A549 (cell line): ENCODE data around the gene TOGARAM2. TPM values are rescaled to one million over a fixed set of nuclear protein-coding genes. Genes with fewer than 3 reads are reported as not detected.

ENCODE experiments used
- ATAC-seq, 2 experiments: fragments of 200-7000 bp in 1 of 2; fragments of >200 bp in 1 of 2; cut with Nextera tagmentation in 1 of 2; cut with Tn5 transposase in 1 of 2; 3 replicates each; pipeline versions ENCODE4 v1.8.0 to v1.9.1; 2018 to 2020; ENCODE audit warnings: mild to moderate bottlenecking in 1 of 2, moderate library complexity in 1 of 2
- CTCF ChIA-PET: fragments of 300-600 bp; sonication (Branson Sonifier 250); formaldehyde crosslinking; extraction: SDS; loops from one replicate; lab custom pipeline; 2021; ENCODE audit warnings: antibody characterized with exemption, inconsistent platforms; lab: Yijun Ruan, JAX
- POLR2A ChIA-PET: fragments of 350-600 bp; formaldehyde crosslinking; extraction: SDS; loops from one replicate; lab custom pipeline; 2021; ENCODE audit warnings: antibody characterized with exemption, inconsistent platforms; lab: Yijun Ruan, JAX
- DNase-seq, 2 experiments: peaks; one replicate each; pipeline versions ENCODE4 v3.0.0 to v3.0.0-alpha.2; 2011 to 2016; ENCODE audit warnings: low read depth in 1 of 2, low spot score in 1 of 2
- FAIRE-seq: peaks from 2 replicates; lab custom pipeline; 2011; peaks lifted over from hg19 to GRCh38; lab: Jason Lieb, UNC
- H3K27ac ChIP-seq, 2 experiments: fragments of >200 bp; sonication (Bioruptor Twin); formaldehyde crosslinking; 3 replicates each; pipeline ENCODE4 v1.5.1; 2016 to 2017
- H3K4me1 ChIP-seq: fragments of >200 bp; sonication (Bioruptor Twin); formaldehyde crosslinking; 3 replicates; pipeline ENCODE4 v1.6.1; 2016
- H3K4me2 ChIP-seq: fragments of >200 bp; sonication (Bioruptor Twin); formaldehyde crosslinking; 3 replicates; pipeline ENCODE4 v1.6.1; 2016
- H3K4me3 ChIP-seq: fragments of >200 bp; sonication (Bioruptor Twin); formaldehyde crosslinking; 3 replicates; pipeline ENCODE4 v1.5.1; 2016
- H3K9me3 ChIP-seq: fragments of >200 bp; sonication (Bioruptor Twin); formaldehyde crosslinking; 3 replicates; pipeline ENCODE4 v1.6.1; 2016
- BHLHE40 ChIP-seq: IDR thresholded peaks from 2 replicates; pipeline ENCODE4 v1.6.1; 2012; ENCODE audit warnings: low read depth, low read length, inconsistent platforms
- CEBPB ChIP-seq, 2 experiments: fragments of >200 bp in 1 of 2; sonication (Bioruptor Twin) in 1 of 2; formaldehyde crosslinking in 1 of 2; IDR thresholded peaks; 2 replicates each; pipeline ENCODE4 v1.6.1; 2012 to 2016
- CHD4 ChIP-seq: fragments of 200-600 bp; sonication (generic); IDR thresholded peaks from 2 replicates; pipeline ENCODE4 v1.6.1; 2016; ENCODE audit warnings: antibody characterized with exemption, mild to moderate bottlenecking, borderline replicate concordance
- EHMT2 ChIP-seq: fragments of 200-600 bp; sonication (generic); IDR thresholded peaks from 2 replicates; pipeline ENCODE4 v1.6.1; 2016; ENCODE audit warnings: antibody characterized with exemption, low read depth, mild to moderate bottlenecking, moderate library complexity
- EP300 ChIP-seq, 2 experiments: fragments of >200 bp; sonication (Bioruptor Twin); formaldehyde crosslinking; IDR thresholded peaks; 2 replicates in 1 of 2; 3 replicates in 1 of 2; pipeline ENCODE4 v1.6.1; 2016 to 2017
- GATA3 ChIP-seq: IDR thresholded peaks from 2 replicates; pipeline ENCODE4 v1.6.1; 2012; ENCODE audit warnings: borderline replicate concordance
- KDM1A ChIP-seq: fragments of 200-600 bp; sonication (generic); IDR thresholded peaks from 2 replicates; pipeline ENCODE4 v1.6.1; 2016; ENCODE audit warnings: low read depth, mild to moderate bottlenecking
- MAZ ChIP-seq: fragments of 150-350 bp; IDR thresholded peaks from 2 replicates; pipeline ENCODE4 v1.6.1; 2014; ENCODE audit warnings: antibody characterized with exemption, low read depth, low read length, borderline replicate concordance
- NFE2L2 ChIP-seq: fragments of 150-350 bp; conservative IDR thresholded peaks from 2 replicates; pipeline ENCODE4 v1.6.1; 2014; ENCODE audit warnings: low read length
- NR3C1 ChIP-seq: fragments of >200 bp; sonication (Bioruptor Twin); formaldehyde crosslinking; IDR thresholded peaks from 3 replicates; pipeline ENCODE4 v1.6.1; 2017
- RCOR1 ChIP-seq: fragments of 150-350 bp; IDR thresholded peaks from 2 replicates; pipeline ENCODE4 v1.6.1; 2014; ENCODE audit warnings: antibody characterized with exemption, low read length, low read depth
- RFX5 ChIP-seq: fragments of 450-650 bp; IDR thresholded peaks from 2 replicates; pipeline ENCODE4 v1.7.1; 2014; ENCODE audit warnings: antibody characterized with exemption, mild to moderate bottlenecking, moderate library complexity
- SMC3 ChIP-seq: fragments of >200 bp; sonication (Bioruptor Twin); formaldehyde crosslinking; IDR thresholded peaks from 3 replicates; pipeline ENCODE4 v1.6.1; 2018; ENCODE audit warnings: inconsistent platforms
- TP53 ChIP-seq: fragments of 250-450 bp; sonication (Bioruptor Pico); IDR thresholded peaks from 2 replicates; pipeline ENCODE4 v1.5.0; 2021; ENCODE audit warnings: mild to moderate bottlenecking, moderate library complexity
- ZFP36 ChIP-seq: fragments of 450-650 bp; IDR thresholded peaks from 2 replicates; pipeline ENCODE4 v1.6.1; 2014; ENCODE audit warnings: borderline replicate concordance; ENCODE audit not compliant: partially characterized antibody
- ZSCAN20 ChIP-seq: fragments of 250-450 bp; sonication (Bioruptor Pico); IDR thresholded peaks from 2 replicates; pipeline ENCODE4 v1.8.0; 2022; ENCODE audit warnings: mild to moderate bottlenecking, moderate library complexity
- WGBS: methylation state at CpG from one replicate; pipeline ENCODE4 v1.1.6; 2017; ENCODE audit errors: missing lambda C conversion rate; 5-methylcytosine and 5-hydroxymethylcytosine counted together
- polyA plus RNA-seq, 4 experiments: library from polyadenylated mRNA; depleted of rRNA in 3 of 4; stranded (reverse); fragments of >200 nt; fragmentation: RNase III in 1 of 4; extraction: RNeasy Plus Mini Kit Qiagen cat#74134 plus additional on column Dnase treatment in 1 of 4; gene quantifications; 2 replicates in 3 of 4; 3 replicates in 1 of 4; pipeline ENCODE4 v1.2.3, GENCODE V29; 2011 to 2017
- TF ChIP-seq, protein P1 (sequence below): fragments of >200 bp; sonication (Bioruptor Twin); formaldehyde crosslinking; IDR thresholded peaks from 3 replicates; pipeline ENCODE4 v1.5.1; 2016
- TF ChIP-seq, protein P2 (sequence below): fragments of 450-650 bp; IDR thresholded peaks from 2 replicates; pipeline ENCODE4 v1.6.1; 2014; ENCODE audit warnings: antibody characterized with exemption

TOGARAM2 gene
- polyA plus RNA-seq, 2 of the 4 experiments (the other 2 are of a cell fraction), result 0.14 to 0.35 TPM

DNA sequence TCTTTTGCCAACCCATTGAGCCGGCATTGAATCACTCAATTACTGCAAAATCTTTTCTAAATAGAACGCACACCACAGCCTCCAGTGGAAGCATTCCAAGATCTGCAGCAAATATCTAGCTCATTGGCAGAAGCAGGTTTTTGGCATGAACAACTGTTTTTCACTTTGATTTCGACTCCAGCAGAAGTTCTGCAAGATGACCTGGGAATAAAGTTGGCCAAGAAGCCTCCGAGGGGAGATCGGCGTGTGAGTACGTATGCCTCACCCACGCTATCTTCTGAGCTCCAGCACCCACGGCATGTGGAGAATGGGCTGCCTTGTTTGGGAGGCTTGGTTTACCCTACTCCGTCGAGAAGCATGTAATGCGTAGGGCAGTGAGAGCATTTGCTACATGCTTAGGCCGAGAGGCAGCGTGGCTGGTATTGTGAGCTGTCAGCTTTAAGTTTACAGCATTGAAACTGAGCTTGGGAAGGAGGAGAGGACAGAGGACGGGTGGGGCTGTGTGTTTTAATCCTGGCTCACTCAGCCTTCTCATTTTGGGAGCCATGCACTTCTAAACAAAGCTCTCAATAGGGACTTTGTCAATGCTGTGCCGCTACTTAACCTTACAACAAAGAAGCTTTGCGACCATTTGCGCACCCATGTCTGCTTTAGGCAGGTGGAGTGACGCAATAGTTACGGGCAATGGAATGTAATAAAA lies 82.7 kb downstream of the TOGARAM2 start:
- no peak for FAIRE-seq
- TF ChIP-seq CEBPB (IDR thresholded peaks at IDR 0.05), result peak; percentile 29 to 76; a peak in 3 of 4 replicates
- TF ChIP-seq NFE2L2, result no peak
- TF ChIP-seq, all 56 proteins: peak for 1
- 89% methylated on average over 20 of the region's 20 CpGs for WGBS
- ChIA-PET POLR2A (no interaction called here), CTCF (interaction anchor here (0.6 to 2.7 kb wide), 3 partner anchors 11 to 256 kb away, joined by 3 to 19 read pairs (median 4); no protein-coding TSS in a partner anchor)
- H3K4me2 ChIP-seq, result no peak overlapping the region
- no peaks in the 10 kb centered on the region for H3K9me3 ChIP-seq
- no peak for DNase-seq
- H3K27ac ChIP-seq, result no peak overlapping the region
- H3K4me1 ChIP-seq, result no peaks in the 10 kb centered on the region
- no peak for ATAC-seq
- H3K4me3 ChIP-seq, result no peak overlapping the region

DNA sequence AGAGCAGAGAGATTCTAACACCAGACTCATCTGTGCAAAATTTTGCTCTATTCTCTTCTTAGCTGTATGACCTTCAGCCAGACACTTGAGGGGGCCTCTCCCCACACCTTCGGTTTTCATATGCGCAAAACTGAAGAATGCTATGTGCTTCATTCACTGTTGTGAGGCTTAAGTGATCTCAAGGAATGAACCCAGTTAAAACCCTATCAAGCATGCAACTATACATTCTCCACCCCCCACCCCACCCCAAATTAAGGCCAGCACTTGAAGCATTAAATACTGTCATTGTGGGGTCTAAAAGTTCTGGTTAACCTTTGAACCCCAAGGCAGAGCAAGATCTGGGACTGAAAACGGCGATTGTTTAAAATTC lies 83.2 kb downstream of the TOGARAM2 start:
- Histone ChIP-seq H3K27ac (no peak overlapping the region), H3K4me1 (no peaks in the 10 kb centered on the region), H3K9me3 (no peaks in the 10 kb centered on the region), H3K4me3 (no peak overlapping the region), H3K4me2 (no peak overlapping the region)
- ChIA-PET CTCF (interaction anchor here (0.6 to 2.7 kb wide), 2 partner anchors 11 to 257 kb away, joined by 3 to 19 read pairs; no protein-coding TSS in a partner anchor), POLR2A (no interaction called here)
- ATAC-seq, result no peak
- DNase-seq, result no peak
- 91% methylated on average over 4 of the region's 4 CpGs for WGBS
- FAIRE-seq, result no peak
- TF ChIP-seq RCOR1 (no peak), NR3C1 (no peak)

DNA sequence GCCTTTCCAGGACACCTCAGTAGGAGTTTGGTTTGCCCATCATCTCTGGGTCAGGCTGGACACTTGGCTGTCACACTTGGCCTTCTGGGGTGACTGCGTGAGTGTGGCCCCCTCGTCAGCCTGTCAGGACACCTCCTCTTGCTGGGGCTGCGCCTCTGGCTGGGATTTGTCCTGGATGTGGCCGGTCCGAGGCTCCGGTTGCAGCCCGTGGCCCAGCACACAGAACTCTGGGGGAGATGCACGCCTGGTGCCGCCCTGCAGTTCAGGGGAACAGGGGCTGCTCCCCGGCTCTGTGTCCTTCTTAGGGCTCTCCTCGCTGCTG lies 83.6 kb downstream of the TOGARAM2 start:
- no peak; a peak in 1 of 6 replicates for ATAC-seq
- no peak for FAIRE-seq
- Histone ChIP-seq H3K4me1 (no peaks in the 10 kb centered on the region), H3K4me2 (no peak overlapping the region), H3K9me3 (no peaks in the 10 kb centered on the region), H3K27ac (peak overlapping the region in 1 of 2 experiments; percentile 11; a peak in 2 of 6 replicates), H3K4me3 (no peak overlapping the region)
- 78% methylated on average over 11 of the region's 11 CpGs for WGBS
- CTCF ChIA-PET, result interaction anchor here (0.6 kb wide), 1 partner anchor 257 kb away, joined by 3 read pairs; no protein-coding TSS in a partner anchor
- TF ChIP-seq ZFP36 (no peak), KDM1A (no peak), EHMT2 (no peak), TP53 (CRISPR knock-in tag) (no peak), EP300 (IDR thresholded peaks at IDR 0.05) (no peak), SMC3 (no peak), CEBPB (IDR thresholded peaks at IDR 0.05) (no peak), MAZ (no peak), CHD4 (no peak), RFX5 (no peak), BHLHE40 (no peak), GATA3 (no peak), ZSCAN20 (CRISPR knock-in tag) (no peak)
- TF ChIP-seq, protein P1, sequence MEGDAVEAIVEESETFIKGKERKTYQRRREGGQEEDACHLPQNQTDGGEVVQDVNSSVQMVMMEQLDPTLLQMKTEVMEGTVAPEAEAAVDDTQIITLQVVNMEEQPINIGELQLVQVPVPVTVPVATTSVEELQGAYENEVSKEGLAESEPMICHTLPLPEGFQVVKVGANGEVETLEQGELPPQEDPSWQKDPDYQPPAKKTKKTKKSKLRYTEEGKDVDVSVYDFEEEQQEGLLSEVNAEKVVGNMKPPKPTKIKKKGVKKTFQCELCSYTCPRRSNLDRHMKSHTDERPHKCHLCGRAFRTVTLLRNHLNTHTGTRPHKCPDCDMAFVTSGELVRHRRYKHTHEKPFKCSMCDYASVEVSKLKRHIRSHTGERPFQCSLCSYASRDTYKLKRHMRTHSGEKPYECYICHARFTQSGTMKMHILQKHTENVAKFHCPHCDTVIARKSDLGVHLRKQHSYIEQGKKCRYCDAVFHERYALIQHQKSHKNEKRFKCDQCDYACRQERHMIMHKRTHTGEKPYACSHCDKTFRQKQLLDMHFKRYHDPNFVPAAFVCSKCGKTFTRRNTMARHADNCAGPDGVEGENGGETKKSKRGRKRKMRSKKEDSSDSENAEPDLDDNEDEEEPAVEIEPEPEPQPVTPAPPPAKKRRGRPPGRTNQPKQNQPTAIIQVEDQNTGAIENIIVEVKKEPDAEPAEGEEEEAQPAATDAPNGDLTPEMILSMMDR, result no peak
- TF ChIP-seq, protein P2, sequence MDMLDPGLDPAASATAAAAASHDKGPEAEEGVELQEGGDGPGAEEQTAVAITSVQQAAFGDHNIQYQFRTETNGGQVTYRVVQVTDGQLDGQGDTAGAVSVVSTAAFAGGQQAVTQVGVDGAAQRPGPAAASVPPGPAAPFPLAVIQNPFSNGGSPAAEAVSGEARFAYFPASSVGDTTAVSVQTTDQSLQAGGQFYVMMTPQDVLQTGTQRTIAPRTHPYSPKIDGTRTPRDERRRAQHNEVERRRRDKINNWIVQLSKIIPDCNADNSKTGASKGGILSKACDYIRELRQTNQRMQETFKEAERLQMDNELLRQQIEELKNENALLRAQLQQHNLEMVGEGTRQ, result no peak
- DNase-seq, result no peak
- POLR2A ChIA-PET, result interaction anchor here (0.6 kb wide), 1 partner anchor 43 kb away, joined by 3 read pairs; no protein-coding TSS in a partner anchor
